Activated B cell treated with CpG ODN at 0.5 μM for 24 hours (primary cell): Measurements from ENCODE around the gene AKAP9. TPM values are rescaled to one million over a fixed set of nuclear protein-coding genes. Genes with fewer than 3 reads are reported as not detected.

Source experiments
- ATAC-seq: fragments of 200-7000 bp; cut with Tn5 transposase; one replicate; pipeline ENCODE4 v1.10.0; 2021; ENCODE audit warnings: low read depth, mild to moderate bottlenecking, moderate library complexity
- CTCF ChIA-PET: fragments of 350-600 bp; sonication (Branson Sonifier 250); formaldehyde crosslinking; loops from one replicate; lab custom pipeline; 2021; ENCODE audit warnings: antibody characterized with exemption; lab: Charles Lee
- POLR2A ChIA-PET: fragments of 350-600 bp; sonication (Branson Sonifier 250); formaldehyde crosslinking; loops from one replicate; lab custom pipeline; 2021; ENCODE audit warnings: antibody characterized with exemption; lab: Charles Lee
- DNase-seq: peaks from one replicate; pipeline ENCODE4 v3.0.0; 2022
- H3K27ac Mint-ChIP-seq: one replicate; pipeline ENCODE4 v1.8.0; 2020; ENCODE audit warnings: mixed read lengths
- H3K27me3 Mint-ChIP-seq: one replicate; pipeline ENCODE4 v1.8.0; 2021; ENCODE audit warnings: mixed read lengths
- H3K36me3 Mint-ChIP-seq: one replicate; pipeline ENCODE4 v1.8.0; 2021; ENCODE audit warnings: low read depth, mixed read lengths
- H3K4me1 Mint-ChIP-seq: one replicate; pipeline ENCODE4 v1.8.0; 2021; ENCODE audit warnings: mixed read lengths
- H3K4me3 Mint-ChIP-seq: one replicate; pipeline ENCODE4 v1.8.0; 2020; ENCODE audit warnings: mild to moderate bottlenecking, mixed read lengths
- H3K9me3 Mint-ChIP-seq: one replicate; pipeline ENCODE4 v1.8.0; 2020; ENCODE audit warnings: mixed read lengths
- intact Hi-C: fragments of 100-400 bp; cut with micrococcal nuclease; formaldehyde crosslinking; loops from one replicate; pipeline ENCODE4 v1.15.1; 2024
- total RNA-seq: library from RNA; stranded (reverse); gene quantifications from 2 replicates; pipeline ENCODE4 v1.2.3, GENCODE V29; 2022
- TF ChIP-seq, protein P1 (sequence below): fragments of 200-600 bp; IDR thresholded peaks from one replicate; pipeline ENCODE4 v1.8.0; 2022; ENCODE audit warnings: antibody characterized with exemption, mild to moderate bottlenecking

AKAP9 gene
- total RNA-seq, 1 donor from 2014 or later, result 58.4 TPM

DNA sequence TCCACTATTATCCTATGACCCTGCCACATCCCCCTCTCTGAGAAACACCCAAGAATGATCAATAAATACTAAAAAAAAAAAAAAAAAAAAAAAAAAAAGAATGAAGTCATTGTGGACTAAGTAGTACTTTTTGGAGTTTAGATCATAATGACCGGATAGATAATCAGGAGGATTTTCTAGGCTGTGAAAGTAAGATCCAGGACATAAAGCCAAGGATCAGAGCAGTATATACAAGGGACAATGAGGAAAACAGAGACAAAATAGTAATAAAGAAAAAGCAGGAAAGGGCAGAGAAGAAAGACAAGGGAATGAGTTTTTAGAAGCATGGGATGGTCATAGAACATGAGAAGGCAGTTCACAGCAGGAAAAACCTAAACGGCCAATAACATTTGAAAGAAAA lies 87.6 kb downstream of the AKAP9 start:
- intact Hi-C loops, result no loop called here
- Mint-ChIP-seq H3K9me3 (peaks cover 2% of the 10 kb centered on the region), H3K36me3 (peaks cover 60% of the 10 kb centered on the region), H3K27me3 (no peaks in the 10 kb centered on the region), H3K4me3 (no peak overlapping the region), H3K4me1 (no peaks in the 10 kb centered on the region), H3K27ac (no peak overlapping the region)
- ChIA-PET POLR2A (no interaction called here), CTCF (no interaction called here)
- no peak for DNase-seq
- TF ChIP-seq, protein P1, sequence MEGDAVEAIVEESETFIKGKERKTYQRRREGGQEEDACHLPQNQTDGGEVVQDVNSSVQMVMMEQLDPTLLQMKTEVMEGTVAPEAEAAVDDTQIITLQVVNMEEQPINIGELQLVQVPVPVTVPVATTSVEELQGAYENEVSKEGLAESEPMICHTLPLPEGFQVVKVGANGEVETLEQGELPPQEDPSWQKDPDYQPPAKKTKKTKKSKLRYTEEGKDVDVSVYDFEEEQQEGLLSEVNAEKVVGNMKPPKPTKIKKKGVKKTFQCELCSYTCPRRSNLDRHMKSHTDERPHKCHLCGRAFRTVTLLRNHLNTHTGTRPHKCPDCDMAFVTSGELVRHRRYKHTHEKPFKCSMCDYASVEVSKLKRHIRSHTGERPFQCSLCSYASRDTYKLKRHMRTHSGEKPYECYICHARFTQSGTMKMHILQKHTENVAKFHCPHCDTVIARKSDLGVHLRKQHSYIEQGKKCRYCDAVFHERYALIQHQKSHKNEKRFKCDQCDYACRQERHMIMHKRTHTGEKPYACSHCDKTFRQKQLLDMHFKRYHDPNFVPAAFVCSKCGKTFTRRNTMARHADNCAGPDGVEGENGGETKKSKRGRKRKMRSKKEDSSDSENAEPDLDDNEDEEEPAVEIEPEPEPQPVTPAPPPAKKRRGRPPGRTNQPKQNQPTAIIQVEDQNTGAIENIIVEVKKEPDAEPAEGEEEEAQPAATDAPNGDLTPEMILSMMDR, result no peak
- ATAC-seq, result no peak

DNA sequence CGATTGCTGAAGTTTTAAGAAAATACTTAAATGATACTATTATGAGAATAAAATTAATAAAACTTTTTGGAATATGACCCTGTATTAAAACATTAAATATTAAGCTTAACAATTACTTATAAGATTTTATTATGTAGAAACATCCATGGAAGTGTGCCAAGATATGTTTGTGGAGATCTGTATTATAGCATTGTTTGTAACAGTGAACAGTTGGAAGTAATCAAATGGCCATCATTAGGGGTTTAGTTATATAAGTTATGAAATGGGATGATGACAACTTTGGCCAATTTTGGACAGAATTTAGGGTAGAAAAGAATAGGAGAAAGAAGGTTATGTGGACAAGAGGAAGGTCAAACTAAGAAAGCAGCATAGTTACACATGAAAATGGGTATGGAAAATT lies 88.0 kb downstream of the AKAP9 start:
- H3K27me3 Mint-ChIP-seq, result no peaks in the 10 kb centered on the region
- TF ChIP-seq, protein P1, result no peak
- CTCF ChIA-PET, result no interaction called here
- H3K4me1 Mint-ChIP-seq, result no peaks in the 10 kb centered on the region
- no peak for ATAC-seq
- H3K27ac Mint-ChIP-seq, result no peak overlapping the region
- intact Hi-C loops, result no loop called here
- H3K36me3 Mint-ChIP-seq, result peaks cover 57% of the 10 kb centered on the region
- POLR2A ChIA-PET, result no interaction called here
- H3K4me3 Mint-ChIP-seq, result no peak overlapping the region
- peaks cover 2% of the 10 kb centered on the region for H3K9me3 Mint-ChIP-seq
- DNase-seq, result no peak

DNA sequence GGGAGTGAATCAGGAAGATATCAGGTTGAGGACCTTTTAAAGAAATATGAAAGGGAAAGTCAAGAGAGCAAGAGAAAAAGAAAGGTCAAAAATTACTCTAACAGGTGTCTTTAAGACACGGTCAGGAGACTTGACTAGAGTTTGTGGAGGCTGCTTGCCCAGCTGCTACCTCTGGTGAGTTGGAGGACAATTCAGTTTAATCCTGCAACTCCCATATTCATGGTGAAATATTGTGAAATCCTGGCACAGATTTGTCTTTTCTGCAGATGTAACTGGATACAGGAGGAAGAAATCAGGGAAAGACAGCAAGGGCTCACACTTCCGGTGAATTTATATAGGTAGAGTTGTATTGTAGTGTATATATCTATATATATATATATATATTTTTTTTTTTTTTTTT lies 93.5 kb downstream of the AKAP9 start:
- Mint-ChIP-seq H3K27ac (no peak overlapping the region), H3K36me3 (peaks cover 48% of the 10 kb centered on the region), H3K4me1 (no peaks in the 10 kb centered on the region), H3K4me3 (no peak overlapping the region), H3K9me3 (no peaks in the 10 kb centered on the region), H3K27me3 (no peaks in the 10 kb centered on the region)
- TF ChIP-seq, protein P1, result no peak
- no peak for DNase-seq
- no peak for ATAC-seq
- intact Hi-C loops, result no loop called here
- CTCF ChIA-PET, result no interaction called here
- POLR2A ChIA-PET, result no interaction called here

DNA sequence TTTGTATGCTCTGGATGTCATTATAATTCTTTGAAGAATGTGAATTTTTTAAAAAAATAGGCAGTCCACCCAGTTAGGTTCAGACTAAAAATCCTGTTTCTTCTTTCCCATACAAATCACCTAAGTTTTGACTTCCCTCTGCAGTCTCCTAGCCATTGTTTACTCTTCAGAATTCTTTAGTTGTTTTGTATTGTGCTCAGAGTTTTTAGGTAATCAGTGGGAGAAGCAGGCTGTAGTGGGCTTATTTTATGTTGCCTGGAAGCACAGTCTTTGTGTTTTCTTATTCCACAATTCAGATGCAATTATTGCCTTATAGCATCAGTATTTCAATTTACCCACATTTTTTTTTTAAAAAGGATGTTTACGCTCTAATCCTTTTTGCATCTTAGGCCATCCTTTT lies 94.9 kb downstream of the AKAP9 start:
- Mint-ChIP-seq H3K4me3 (no peak overlapping the region), H3K9me3 (no peaks in the 10 kb centered on the region), H3K27me3 (no peaks in the 10 kb centered on the region), H3K36me3 (peaks cover 43% of the 10 kb centered on the region), H3K27ac (no peak overlapping the region), H3K4me1 (no peaks in the 10 kb centered on the region)
- no peak for DNase-seq
- intact Hi-C loops, result no loop called here
- TF ChIP-seq, protein P1, result no peak
- ATAC-seq, result no peak
- POLR2A ChIA-PET, result no interaction called here
- CTCF ChIA-PET, result no interaction called here

DNA sequence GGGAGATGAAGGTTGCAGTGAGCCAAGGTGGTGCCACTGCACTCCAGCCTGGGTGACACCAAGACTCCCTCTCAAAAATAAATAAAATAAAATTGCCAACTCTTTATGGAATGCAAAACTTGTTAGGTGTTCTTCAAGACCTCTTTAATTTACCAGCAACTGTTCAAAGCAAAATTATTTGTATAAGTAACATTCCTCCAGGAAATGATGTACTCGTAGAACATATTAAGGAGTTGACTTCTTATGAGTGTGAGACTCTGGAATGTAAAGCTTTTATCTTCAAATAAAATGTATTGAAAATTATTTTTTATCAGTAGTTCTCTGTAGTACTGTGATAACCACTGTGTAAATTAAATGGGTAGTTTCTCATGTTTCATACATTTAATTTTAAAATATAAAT lies 99.2 kb downstream of the AKAP9 start:
- H3K9me3 Mint-ChIP-seq, result no peaks in the 10 kb centered on the region
- no peak overlapping the region for H3K4me3 Mint-ChIP-seq
- DNase-seq, result no peak
- H3K27ac Mint-ChIP-seq, result no peak overlapping the region
- ChIA-PET POLR2A (no interaction called here), CTCF (no interaction called here)
- no peak for ATAC-seq
- H3K4me1 Mint-ChIP-seq, result no peaks in the 10 kb centered on the region
- H3K27me3 Mint-ChIP-seq, result no peaks in the 10 kb centered on the region
- peaks cover 48% of the 10 kb centered on the region for H3K36me3 Mint-ChIP-seq
- TF ChIP-seq, protein P1, result no peak
- intact Hi-C loops, result no loop called here
